Suprapubic skin (tissue), 3 donors: ENCODE data around the gene INAFM2.

Experiments used
- EP300 ChIP-seq: sonication (generic); formaldehyde crosslinking; IDR thresholded peaks from one replicate; pipeline ENCODE4 v1.6.1; 2017; ENCODE audit warnings: antibody characterized with exemption
- POLR2A ChIP-seq, 2 donors: fragments of 450-650 bp; IDR thresholded peaks; one replicate each; pipeline ENCODE4 v1.6.1; 2017; ENCODE audit warnings: antibody characterized with exemption in 2 of 2, mild to moderate bottlenecking in 2 of 2, moderate library complexity in 2 of 2
- TF ChIP-seq, protein P1 (sequence below), 2 donors: fragments of 200-600 bp in 1 of 2; fragments of 450-650 bp in 1 of 2; sonication (generic) in 1 of 2; IDR thresholded peaks; one replicate each; pipeline ENCODE4 v1.5.1; 2016 to 2019; ENCODE audit warnings: antibody characterized with exemption in 2 of 2, mild to moderate bottlenecking in 1 of 2, moderate library complexity in 1 of 2

DNA sequence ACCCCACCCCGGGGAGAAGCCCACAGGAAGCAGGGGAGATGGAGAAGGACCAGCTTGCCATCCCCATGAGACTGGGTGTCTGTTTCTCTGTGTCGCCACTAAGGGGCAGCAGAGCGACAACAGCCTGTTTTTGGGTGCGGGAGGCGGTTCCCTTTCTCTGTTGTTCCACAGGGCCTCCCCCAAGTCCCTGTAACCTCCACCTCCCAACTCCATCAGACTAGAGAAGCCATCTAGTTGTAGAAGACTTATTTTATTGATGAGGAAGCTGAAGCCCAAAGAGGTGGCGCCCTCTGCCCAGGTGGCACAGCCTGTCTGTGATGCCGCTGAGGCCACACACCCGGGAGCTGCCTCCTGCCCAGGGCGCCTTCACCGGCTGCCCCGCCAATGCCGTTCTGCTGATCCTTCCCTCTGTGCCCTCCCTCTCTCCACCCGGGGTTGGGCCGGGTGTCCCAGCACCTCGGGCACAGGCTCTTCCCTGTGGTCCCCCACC lies 21.2 kb downstream of the INAFM2 start:
- TF ChIP-seq, protein P1, sequence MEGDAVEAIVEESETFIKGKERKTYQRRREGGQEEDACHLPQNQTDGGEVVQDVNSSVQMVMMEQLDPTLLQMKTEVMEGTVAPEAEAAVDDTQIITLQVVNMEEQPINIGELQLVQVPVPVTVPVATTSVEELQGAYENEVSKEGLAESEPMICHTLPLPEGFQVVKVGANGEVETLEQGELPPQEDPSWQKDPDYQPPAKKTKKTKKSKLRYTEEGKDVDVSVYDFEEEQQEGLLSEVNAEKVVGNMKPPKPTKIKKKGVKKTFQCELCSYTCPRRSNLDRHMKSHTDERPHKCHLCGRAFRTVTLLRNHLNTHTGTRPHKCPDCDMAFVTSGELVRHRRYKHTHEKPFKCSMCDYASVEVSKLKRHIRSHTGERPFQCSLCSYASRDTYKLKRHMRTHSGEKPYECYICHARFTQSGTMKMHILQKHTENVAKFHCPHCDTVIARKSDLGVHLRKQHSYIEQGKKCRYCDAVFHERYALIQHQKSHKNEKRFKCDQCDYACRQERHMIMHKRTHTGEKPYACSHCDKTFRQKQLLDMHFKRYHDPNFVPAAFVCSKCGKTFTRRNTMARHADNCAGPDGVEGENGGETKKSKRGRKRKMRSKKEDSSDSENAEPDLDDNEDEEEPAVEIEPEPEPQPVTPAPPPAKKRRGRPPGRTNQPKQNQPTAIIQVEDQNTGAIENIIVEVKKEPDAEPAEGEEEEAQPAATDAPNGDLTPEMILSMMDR (IDR thresholded peaks at IDR 0.05): peak; percentile 71 to 83
- TF ChIP-seq EP300 (no peak), POLR2A (IDR thresholded peaks at IDR 0.05) (no peak)
